IMR-90 (cell line): Measurements from ENCODE around the gene MPPED2. TPM values are rescaled to one million over a fixed set of nuclear protein-coding genes. Genes with fewer than 3 reads are reported as not detected.

ENCODE experiments used
- ATAC-seq: fragments of 200-7000 bp; cut with Tn5 transposase; 2 replicates; pipeline ENCODE4 v1.9.1; 2020; ENCODE audit warnings: low read depth, mild to moderate bottlenecking, moderate library complexity
- BruUV-seq: library from RNA; stranded (reverse); fragments of 400-500 nt; replicated peaks from 2 replicates; lab custom pipeline; 2021; lab: Mats Ljungman, UMichigan
- CTCF ChIA-PET: fragments of 300-600 bp; formaldehyde crosslinking; extraction: SDS; loops from one replicate; lab custom pipeline; 2021; ENCODE audit warnings: antibody characterized with exemption; lab: Yijun Ruan, JAX
- POLR2A ChIA-PET: fragments of 300-600 bp; sonication (Branson Sonifier 250); formaldehyde crosslinking; loops from one replicate; lab custom pipeline; 2022; ENCODE audit warnings: antibody characterized with exemption; ENCODE audit not compliant: unreplicated experiment; lab: Charles Lee
- DNase-seq: peaks from one replicate; pipeline ENCODE4 v3.0.0; 2013
- H2AFZ ChIP-seq: replicated peaks from 2 replicates; pipeline ENCODE3; 2013; ENCODE audit warnings: low read length, mild to moderate bottlenecking; ENCODE audit not compliant: poor library complexity
- H2AK5ac ChIP-seq: 2 replicates; pipeline ENCODE4 v1.6.1; 2013; ENCODE audit warnings: low read depth, low read length, inconsistent platforms
- H2AK9ac ChIP-seq: replicated peaks from 2 replicates; pipeline ENCODE3; 2013; ENCODE audit warnings: mild to moderate bottlenecking, low read depth, low read length, moderate library complexity; ENCODE audit not compliant: poor library complexity
- H2BK120ac ChIP-seq: 2 replicates; pipeline ENCODE4 v1.6.1; 2013; ENCODE audit warnings: low read depth, low read length, inconsistent platforms
- H2BK15ac ChIP-seq: 3 replicates; pipeline ENCODE4 v1.6.1; 2013; ENCODE audit warnings: low read depth, low read length, inconsistent platforms
- H2BK20ac ChIP-seq: 2 replicates; pipeline ENCODE4 v1.6.1; 2013; ENCODE audit warnings: low read depth, mild to moderate bottlenecking, inconsistent platforms, low read length, moderate library complexity
- H2BK5ac ChIP-seq: 2 replicates; pipeline ENCODE4 v1.6.1; 2013; ENCODE audit warnings: mild to moderate bottlenecking, low read depth, low read length, inconsistent platforms; ENCODE audit not compliant: poor library complexity, severe bottlenecking
- H3K14ac ChIP-seq: replicated peaks from 2 replicates; pipeline ENCODE4 v1.6.1; 2013; ENCODE audit warnings: low read depth, low read length, inconsistent platforms
- H3K18ac ChIP-seq: 2 replicates; pipeline ENCODE4 v1.6.1; 2013; ENCODE audit warnings: low read depth, low read length, control low read depth
- H3K23ac ChIP-seq: 2 replicates; pipeline ENCODE4 v1.6.1; 2013; ENCODE audit warnings: low read depth, low read length, inconsistent platforms
- H3K27ac ChIP-seq: 2 replicates; pipeline ENCODE4 v1.5.1; 2013; ENCODE audit warnings: mild to moderate bottlenecking, control low read depth, low read length; ENCODE audit not compliant: insufficient read depth
- H3K27me3 ChIP-seq: 2 replicates; pipeline ENCODE4 v1.6.1; 2013; ENCODE audit warnings: low read length; ENCODE audit not compliant: control insufficient read depth, insufficient read depth
- H3K36me3 ChIP-seq: 2 replicates; pipeline ENCODE4 v1.6.1; 2013; ENCODE audit warnings: low read length, mixed read lengths; ENCODE audit not compliant: control insufficient read depth, insufficient read depth
- H3K4ac ChIP-seq: 2 replicates; pipeline ENCODE4 v1.6.1; 2013; ENCODE audit warnings: low read depth, low read length, inconsistent platforms
- H3K4me1 ChIP-seq: 2 replicates; pipeline ENCODE4 v1.6.1; 2013; ENCODE audit warnings: low read length, mixed read lengths; ENCODE audit not compliant: control insufficient read depth, insufficient read depth
- H3K4me2 ChIP-seq: 2 replicates; pipeline ENCODE4 v1.6.1; 2013; ENCODE audit warnings: low read depth, mild to moderate bottlenecking, control low read depth, low read length, moderate library complexity
- H3K4me3 ChIP-seq: 2 replicates; pipeline ENCODE4 v1.5.1; 2013; ENCODE audit warnings: low read depth, mild to moderate bottlenecking, control low read depth, low read length, moderate library complexity; ENCODE audit not compliant: insufficient read depth
- H3K56ac ChIP-seq: 2 replicates; pipeline ENCODE4 v1.6.1; 2013; ENCODE audit warnings: low read length, inconsistent platforms; ENCODE audit not compliant: insufficient read depth; ENCODE audit errors: extremely low read depth
- H3K79me1 ChIP-seq, 2 experiments: 2 replicates each; pipeline ENCODE4 v1.6.1; 2013; ENCODE audit warnings: low read length in 2 of 2, inconsistent platforms in 1 of 2, low read depth in 1 of 2
- H3K9ac ChIP-seq: 2 replicates; pipeline ENCODE4 v1.6.1; 2013; ENCODE audit warnings: low read depth, low read length, control low read depth
- H3K9me1 ChIP-seq: 2 replicates; pipeline ENCODE4 v1.6.1; 2013; ENCODE audit warnings: low read length, inconsistent platforms; ENCODE audit not compliant: insufficient read depth
- H3K9me3 ChIP-seq: 2 replicates; pipeline ENCODE4 v1.6.1; 2013; ENCODE audit warnings: low read length; ENCODE audit not compliant: control insufficient read depth, insufficient read depth
- H4K20me1 ChIP-seq: 2 replicates; pipeline ENCODE4 v1.6.1; 2013; ENCODE audit warnings: low read length, inconsistent platforms; ENCODE audit not compliant: insufficient read depth
- H4K5ac ChIP-seq: 2 replicates; pipeline ENCODE4 v1.6.1; 2013; ENCODE audit warnings: mild to moderate bottlenecking, low read depth, low read length, control low read depth
- H4K8ac ChIP-seq, 2 experiments: 2 replicates each; pipeline ENCODE4 v1.6.1; 2013; ENCODE audit warnings: low read depth in 2 of 2, low read length in 2 of 2, control low read depth in 1 of 2, inconsistent platforms in 1 of 2
- H4K91ac ChIP-seq: 2 replicates; pipeline ENCODE4 v1.6.1; 2013; ENCODE audit warnings: low read depth, low read length, inconsistent platforms; ENCODE audit not compliant: insufficient read depth
- CEBPB ChIP-seq: IDR thresholded peaks from 2 replicates; pipeline ENCODE4 v1.6.1; 2012; ENCODE audit warnings: low read depth, low read length, improper control_type of control experiment
- POLR2A ChIP-seq: IDR thresholded peaks from 2 replicates; pipeline ENCODE4 v1.6.1; 2012; ENCODE audit warnings: mild to moderate bottlenecking, low read depth, low read length
- WGBS, 2 experiments: methylation state at CpG; one replicate each; pipeline versions ENCODE4 v1.1.5 to v1.1.7; 2013; ENCODE audit warnings: missing lambda C conversion rate in 2 of 2; ENCODE audit not compliant: insufficient read length in 1 of 2; ENCODE audit errors: extremely low coverage in 2 of 2; 5-methylcytosine and 5-hydroxymethylcytosine counted together
- dilution Hi-C: fragments of 300-500 bp; cut with HindIII; formaldehyde crosslinking; loops from one replicate; pipeline ENCODE4 v1.14.3; 2018; ENCODE audit warnings: low sequenced_read_pairs; ENCODE audit not compliant: unreplicated experiment
- in situ Hi-C: fragments of 300-500 bp; cut with MboI; formaldehyde crosslinking; loops from 3 replicates; pipeline ENCODE4 v1.14.3; 2019; ENCODE audit warnings: low sequenced_read_pairs, inconsistent platforms, mixed read lengths
- intact Hi-C: fragments of 100-400 bp; cut with micrococcal nuclease; formaldehyde crosslinking; loops from 2 replicates; pipeline ENCODE4 v1.10.0; 2022
- polyA plus RNA-seq, 3 experiments: library from polyadenylated mRNA; depleted of rRNA; stranded (reverse); fragments of >200 nt; gene quantifications; 2 replicates each; pipeline ENCODE4 v1.2.3, GENCODE V29; 2012; ENCODE audit warnings: low replicate concordance in 1 of 3
- total RNA-seq: library from RNA; depleted of rRNA; stranded (reverse); fragments of >200 nt; gene quantifications from 2 replicates; pipeline ENCODE4 v1.2.3, GENCODE V29; 2012

MPPED2 gene
- total and polyA plus RNA-seq, 2 of the 4 experiments (the other 2 are of a cell fraction): 0.10 TPM; not detected in 1

- ChIA-PET POLR2A (no interaction called here), CTCF (interaction anchor here (0.6 kb wide), 1 partner anchor 26 kb away, joined by 4 read pairs; no protein-coding TSS in a partner anchor)
- intact Hi-C loops: no loop called here
- dilution Hi-C loops: no loop called here
- Histone ChIP-seq H3K9ac (no peak overlapping the region), H3K4me3 (no peak overlapping the region), H4K91ac (no peak overlapping the region), H3K27ac (no peak overlapping the region), H3K4ac (no peak overlapping the region), H2AFZ (no peak overlapping the region), H2BK20ac (no peak overlapping the region), H3K23ac (no peak overlapping the region), H4K8ac (no peak overlapping the region), H4K20me1 (no peaks in the 10 kb centered on the region), H3K18ac (no peak overlapping the region), H3K9me3 (no peaks in the 10 kb centered on the region), H2BK5ac (no peak overlapping the region), H3K4me2 (no peak overlapping the region), H3K4me1 (no peaks in the 10 kb centered on the region), H3K36me3 (no peaks in the 10 kb centered on the region), H2AK9ac (no peak overlapping the region), H3K56ac (no peak overlapping the region), H3K14ac (no peak overlapping the region), H4K5ac (no peak overlapping the region), H2BK120ac (no peak overlapping the region), H3K79me1 (no peaks in the 10 kb centered on the region), H2AK5ac (no peak overlapping the region), H2BK15ac (no peak overlapping the region), H3K27me3 (no peaks in the 10 kb centered on the region), H3K9me1 (no peaks in the 10 kb centered on the region)
- DNase-seq (no peak), ATAC-seq (no peak)
- in situ Hi-C loops: no loop called here
- no CpG with 5 or more reads among the region's 3 CpGs for WGBS, 2 experiments
- no peak for TF ChIP-seq CEBPB
- no peak for TF ChIP-seq POLR2A
- BruUV-seq: no TSS peak
Measured at GRCh38 chr11:30462421-30462820, 123.7 kb downstream of the MPPED2 start.
